ENCODE data around the gene MUTYH.
"Not testable (repeated sequence)": the region's sequence is repeated elsewhere in the genome, so short reads cannot be mapped to it uniquely, and the experiment has no call there.

MUTYH gene

GRCh38 chr1:45375104-45376090 lies 35.2 kb upstream of the MUTYH start:
- no peak overlapping the region for H3K27ac ChIP-seq
- H3K4me2 ChIP-seq, result no peak overlapping the region
- H3K36me3 ChIP-seq, result no peaks in the 10 kb centered on the region
- no peak overlapping the region for H3K4me3 ChIP-seq
- no peaks in the 10 kb centered on the region for H3K4me1 ChIP-seq
- H3K27me3 ChIP-seq, result no peaks in the 10 kb centered on the region
- H4K20me1 ChIP-seq, result no peaks in the 10 kb centered on the region
- no peak for TF ChIP-seq Cebpa-rat (IDR thresholded peaks at IDR 0.05)
- no peak overlapping the region for H3K9ac ChIP-seq
- no peaks in the 10 kb centered on the region for H3K9me3 ChIP-seq

GRCh38 chr1:45373573-45373972 lies 33.3 kb upstream of the MUTYH start:
- Histone ChIP-seq H3K27me3 (no peaks in the 10 kb centered on the region), H3K9me3 (no peaks in the 10 kb centered on the region), H3K27ac (no peak overlapping the region), H4K20me1 (no peaks in the 10 kb centered on the region), H3K9ac (no peak overlapping the region), H3K4me2 (no peak overlapping the region), H3K36me3 (no peaks in the 10 kb centered on the region), H3K4me3 (no peak overlapping the region), H3K4me1 (no peaks in the 10 kb centered on the region)
- no peak for TF ChIP-seq Cebpa-rat (IDR thresholded peaks at IDR 0.05)

GRCh38 chr1:45370575-45370974 lies 30.3 kb upstream of the MUTYH start:
- Histone ChIP-seq H3K36me3 (no peaks in the 10 kb centered on the region), H3K4me2 (no peak overlapping the region), H3K27ac (no peak overlapping the region), H3K4me1 (no peaks in the 10 kb centered on the region), H4K20me1 (no peaks in the 10 kb centered on the region), H3K9ac (no peak overlapping the region), H3K27me3 (no peaks in the 10 kb centered on the region), H3K9me3 (no peaks in the 10 kb centered on the region), H3K4me3 (no peak overlapping the region)
- no peak for TF ChIP-seq Cebpa-rat (IDR thresholded peaks at IDR 0.05)

- no peaks in the 10 kb centered on the region for H3K27me3 ChIP-seq
- H3K4me2 ChIP-seq, result no peak overlapping the region
- H4K20me1 ChIP-seq, result no peaks in the 10 kb centered on the region
- H3K27ac ChIP-seq, result no peak overlapping the region
- H3K36me3 ChIP-seq, result no peaks in the 10 kb centered on the region
- H3K9me3 ChIP-seq, result no peaks in the 10 kb centered on the region
- H3K9ac ChIP-seq, result no peak overlapping the region
- peaks cover 12% of the 10 kb centered on the region for H3K4me1 ChIP-seq
- TF ChIP-seq Cebpa-rat (IDR thresholded peaks at IDR 0.05), result no peak
- no peak overlapping the region for H3K4me3 ChIP-seq
Measured at GRCh38 chr1:45365051-45365450, 24.8 kb upstream of the MUTYH start.

GRCh38 chr1:45364294-45364693 lies 24.1 kb upstream of the MUTYH start:
- Histone ChIP-seq H3K27ac (no peak overlapping the region), H3K4me3 (no peak overlapping the region), H3K36me3 (no peaks in the 10 kb centered on the region), H3K9ac (no peak overlapping the region), H3K27me3 (no peaks in the 10 kb centered on the region), H3K9me3 (no peaks in the 10 kb centered on the region), H3K4me1 (peaks cover 16% of the 10 kb centered on the region), H4K20me1 (no peaks in the 10 kb centered on the region), H3K4me2 (no peak overlapping the region)
- no peak for TF ChIP-seq Cebpa-rat (IDR thresholded peaks at IDR 0.05)

- Histone ChIP-seq H3K4me2 (peak overlapping the region; percentile 28), H3K9ac (peak overlapping the region; percentile 6; the same call in 1 of the 2 replicates)
- not testable (repeated sequence) for H3K4me3 ChIP-seq
Measured at GRCh38 chr1:45360981-45361380, 20.7 kb upstream of the MUTYH start.

GRCh38 chr1:45359882-45360513 lies 19.8 kb upstream of the MUTYH start:
- no peak overlapping the region for H3K27ac ChIP-seq

More at GRCh38 chr1:45360981-45361380, 20.7 kb upstream of the MUTYH start:
- not testable (repeated sequence) for H3K27me3 ChIP-seq, H3K9me3 ChIP-seq, H4K20me1 ChIP-seq, H3K27ac ChIP-seq, H3K36me3 ChIP-seq
- H3K4me1 ChIP-seq, result peaks cover 16% of the 10 kb centered on the region

GRCh38 chr1:45356186-45356585 lies 15.9 kb upstream of the MUTYH start:
- Histone ChIP-seq H3K36me3 (no peaks in the 10 kb centered on the region), H3K9me3 (no peaks in the 10 kb centered on the region), H3K27me3 (no peaks in the 10 kb centered on the region), H3K27ac (no peak overlapping the region), H3K9ac (no peak overlapping the region), H3K4me2 (no peak overlapping the region), H3K4me3 (no peak overlapping the region), H4K20me1 (no peaks in the 10 kb centered on the region), H3K4me1 (peaks cover 15% of the 10 kb centered on the region)
- TF ChIP-seq Cebpa-rat (IDR thresholded peaks at IDR 0.05), result no peak

More at GRCh38 chr1:45359882-45360513, 19.8 kb upstream of the MUTYH start:
- H3K9ac ChIP-seq, result 0 out of 2 replicates have a peak overlapping the region, but pooled peaks have one; percentile 20
- H3K4me3 ChIP-seq, result no peak overlapping the region
- no peaks in the 10 kb centered on the region for H3K9me3 ChIP-seq
- no peaks in the 10 kb centered on the region for H4K20me1 ChIP-seq
- TF ChIP-seq Cebpa-rat (IDR thresholded peaks at IDR 0.05), result no peak
- H3K36me3 ChIP-seq, result no peaks in the 10 kb centered on the region
- peaks cover 16% of the 10 kb centered on the region for H3K4me1 ChIP-seq
- peak overlapping the region; percentile 51 for H3K4me2 ChIP-seq
- H3K27me3 ChIP-seq, result no peaks in the 10 kb centered on the region

GRCh38 chr1:45355683-45356082 lies 15.4 kb upstream of the MUTYH start:
- H3K9me3 ChIP-seq, result no peaks in the 10 kb centered on the region
- no peaks in the 10 kb centered on the region for H4K20me1 ChIP-seq
- peaks cover 10% of the 10 kb centered on the region for H3K4me1 ChIP-seq
- H3K36me3 ChIP-seq, result no peaks in the 10 kb centered on the region
- no peaks in the 10 kb centered on the region for H3K27me3 ChIP-seq
- H3K27ac ChIP-seq, result no peak overlapping the region
- H3K9ac ChIP-seq, result no peak overlapping the region
- H3K4me3 ChIP-seq, result no peak overlapping the region
- no peak overlapping the region for H3K4me2 ChIP-seq
- TF ChIP-seq Cebpa-rat (IDR thresholded peaks at IDR 0.05), result no peak

GRCh38 chr1:45354838-45355237 lies 14.6 kb upstream of the MUTYH start:
- no peak for TF ChIP-seq Cebpa-rat (IDR thresholded peaks at IDR 0.05)
- Histone ChIP-seq H3K36me3 (no peaks in the 10 kb centered on the region), H3K27ac (no peak overlapping the region)

More at GRCh38 chr1:45354838-45355237, 14.6 kb upstream of the MUTYH start:
- Histone ChIP-seq H3K4me2 (no peak overlapping the region), H3K9ac (no peak overlapping the region), H3K27me3 (no peaks in the 10 kb centered on the region), H3K4me1 (peaks cover 1% of the 10 kb centered on the region; the same call in 1 of the 2 replicates), H3K4me3 (no peak overlapping the region), H3K9me3 (no peaks in the 10 kb centered on the region), H4K20me1 (no peaks in the 10 kb centered on the region)

All from BLaER1 (cell line).